Smooth muscle cell (in vitro differentiated cells): Measurements from ENCODE around the gene OVCH1. TPM values are rescaled to one million over a fixed set of nuclear protein-coding genes. Genes with fewer than 3 reads are reported as not detected.

Experiments
- DNase-seq: peaks from one replicate; lab custom pipeline; 2025; ENCODE audit not compliant: unreplicated experiment; lab: John Stamatoyannopoulos, UW
- H2AFZ ChIP-seq: fragments of 200-600 bp; sonication (generic); 2 replicates; pipeline ENCODE4 v1.6.0; 2016; ENCODE audit warnings: antibody characterized with exemption, low read depth, mild to moderate bottlenecking
- H3F3A ChIP-seq: fragments of 200-600 bp; sonication (generic); 2 replicates; pipeline ENCODE4 v1.6.0; 2017; ENCODE audit warnings: antibody characterized with exemption, low read depth
- H3K27ac ChIP-seq: fragments of 200-600 bp; sonication (generic); 2 replicates; pipeline ENCODE4 v1.5.1; 2016; ENCODE audit warnings: low read depth, mild to moderate bottlenecking
- H3K27me3 ChIP-seq: fragments of 200-600 bp; sonication (generic); 2 replicates; pipeline ENCODE4 v1.6.1; 2016; ENCODE audit warnings: low read depth, mild to moderate bottlenecking
- H3K36me3 ChIP-seq: fragments of 200-600 bp; sonication (generic); 2 replicates; pipeline ENCODE4 v1.5.1; 2016; ENCODE audit warnings: low read depth
- H3K4me1 ChIP-seq: fragments of 200-600 bp; sonication (generic); 2 replicates; pipeline ENCODE4 v1.5.1; 2016; ENCODE audit warnings: low read depth
- H3K4me2 ChIP-seq: fragments of 200-600 bp; sonication (generic); 2 replicates; pipeline ENCODE4 v1.6.0; 2016; ENCODE audit warnings: mild to moderate bottlenecking
- H3K4me3 ChIP-seq: fragments of 200-600 bp; sonication (generic); 2 replicates; pipeline ENCODE4 v1.5.1; 2016; ENCODE audit warnings: mild to moderate bottlenecking
- H3K79me2 ChIP-seq: fragments of 200-600 bp; sonication (generic); 2 replicates; pipeline ENCODE4 v1.6.0; 2016; ENCODE audit warnings: low read depth, mild to moderate bottlenecking
- H3K9ac ChIP-seq: fragments of 200-600 bp; sonication (generic); 2 replicates; pipeline ENCODE4 v1.6.0; 2016; ENCODE audit warnings: low read depth
- H3K9me3 ChIP-seq: fragments of 200-600 bp; sonication (generic); replicated peaks from 2 replicates; pipeline ENCODE4 v1.5.1; 2016; ENCODE audit warnings: low read depth
- H4K20me1 ChIP-seq: fragments of 200-600 bp; sonication (generic); 2 replicates; pipeline ENCODE4 v1.6.0; 2016; ENCODE audit warnings: low read depth
- CTCF ChIP-seq: fragments of 200-600 bp; sonication (generic); IDR thresholded peaks from 2 replicates; pipeline ENCODE4 v1.5.1; 2017; ENCODE audit warnings: borderline replicate concordance, mild to moderate bottlenecking, antibody characterized with exemption; ENCODE audit not compliant: insufficient read depth, poor library complexity, severe bottlenecking
- WGBS: methylation state at CpG from one replicate; pipeline ENCODE4 v1.1.7; 2016; ENCODE audit warnings: low lambda C conversion rate; 5-methylcytosine and 5-hydroxymethylcytosine counted together
- polyA plus RNA-seq: library from polyadenylated mRNA; unstranded; fragments of >200 nt; fragmentation: Nextera tagmentation; extraction: Ambion mirVana; gene quantifications from 2 replicates; pipeline ENCODE4 v1.2.1, GENCODE V29; 2016
- total RNA-seq: library from RNA; depleted of rRNA; stranded (reverse); fragments of >200 nt; gene quantifications from 2 replicates; pipeline ENCODE4 v1.2.3, GENCODE V29; 2014

OVCH1 gene
- total and polyA plus RNA-seq, 2 experiments from 2014 or later, result not detected

- DNase-seq, result no peak
- no peak for TF ChIP-seq CTCF
- Histone ChIP-seq H3K4me2 (no peak overlapping the region), H3K9ac (no peak overlapping the region), H3K27me3 (no peaks in the 10 kb centered on the region), H3F3A (no peaks in the 10 kb centered on the region), H3K79me2 (no peaks in the 10 kb centered on the region), H3K27ac (no peak overlapping the region), H3K4me1 (no peaks in the 10 kb centered on the region), H4K20me1 (no peaks in the 10 kb centered on the region), H3K9me3 (no peaks in the 10 kb centered on the region), H3K4me3 (no peak overlapping the region), H3K36me3 (no peaks in the 10 kb centered on the region), H2AFZ (no peak overlapping the region)
- 90% methylated on average over 2 of the region's 2 CpGs for WGBS
These were observed 37.4 kb upstream of the OVCH1 start for GRCh38 chr12:29534935-29535334.

- H3K9ac ChIP-seq, result no peak overlapping the region
- TF ChIP-seq CTCF, result no peak
- no peak overlapping the region for H3K4me3 ChIP-seq
- no peak overlapping the region for H3K4me2 ChIP-seq
- H3K27ac ChIP-seq, result no peak overlapping the region
- no peaks in the 10 kb centered on the region for H3K4me1 ChIP-seq
- H3K36me3 ChIP-seq, result no peaks in the 10 kb centered on the region
- no peaks in the 10 kb centered on the region for H3F3A ChIP-seq
- no peaks in the 10 kb centered on the region for H3K27me3 ChIP-seq
- no peak for DNase-seq
- H3K79me2 ChIP-seq, result no peaks in the 10 kb centered on the region
- H4K20me1 ChIP-seq, result no peaks in the 10 kb centered on the region
- H2AFZ ChIP-seq, result no peak overlapping the region
- WGBS, result 73% methylated on average over 4 of the region's 4 CpGs
- H3K9me3 ChIP-seq, result no peaks in the 10 kb centered on the region
These were observed 36.5 kb upstream of the OVCH1 start for GRCh38 chr12:29533815-29534489.

GRCh38 chr12:29531471-29531870, 34.0 kb upstream of the OVCH1 start:
- no peaks in the 10 kb centered on the region for H3K27me3 ChIP-seq
- H3K9me3 ChIP-seq, result no peaks in the 10 kb centered on the region
- H3K9ac ChIP-seq, result no peak overlapping the region
- no peak for TF ChIP-seq CTCF
- H3K27ac ChIP-seq, result no peak overlapping the region
- H3K36me3 ChIP-seq, result no peaks in the 10 kb centered on the region
- no peak overlapping the region for H2AFZ ChIP-seq
- H3K4me3 ChIP-seq, result no peak overlapping the region
- H4K20me1 ChIP-seq, result no peaks in the 10 kb centered on the region
- no peak overlapping the region for H3K4me2 ChIP-seq
- no peaks in the 10 kb centered on the region for H3F3A ChIP-seq
- DNase-seq, result no peak
- H3K79me2 ChIP-seq, result no peaks in the 10 kb centered on the region
- WGBS, result 74% methylated on average over 1 of the region's 1 CpG
- no peaks in the 10 kb centered on the region for H3K4me1 ChIP-seq

GRCh38 chr12:29530436-29530835, 33.0 kb upstream of the OVCH1 start:
- TF ChIP-seq CTCF, result no peak
- no peak overlapping the region for H3K4me2 ChIP-seq
- H3K4me3 ChIP-seq, result no peak overlapping the region
- no peaks in the 10 kb centered on the region for H4K20me1 ChIP-seq
- H3K36me3 ChIP-seq, result no peaks in the 10 kb centered on the region
- H3K4me1 ChIP-seq, result no peaks in the 10 kb centered on the region
- H3K9ac ChIP-seq, result no peak overlapping the region
- H3K27ac ChIP-seq, result no peak overlapping the region
- WGBS, result 96% methylated on average over 4 of the region's 4 CpGs
- H3K79me2 ChIP-seq, result no peaks in the 10 kb centered on the region
- H3F3A ChIP-seq, result no peaks in the 10 kb centered on the region
- no peaks in the 10 kb centered on the region for H3K27me3 ChIP-seq
- H3K9me3 ChIP-seq, result no peaks in the 10 kb centered on the region
- H2AFZ ChIP-seq, result no peak overlapping the region
- DNase-seq, result no peak
